Vagina (tissue), 2 donors: ENCODE measurements around the gene CMSS1. TPM values are rescaled to one million over a fixed set of nuclear protein-coding genes. Genes with fewer than 3 reads are reported as not detected.

Experiments
- DNase-seq, 2 donors: peaks; one replicate each; pipeline ENCODE4 v3.0.0-alpha.2; 2017; ENCODE audit errors: extremely low spot score in 2 of 2
- H3K27ac ChIP-seq: fragments of 200-600 bp; sonication (generic); one replicate; pipeline ENCODE4 v1.5.1; 2019
- H3K27me3 ChIP-seq: fragments of 200-600 bp; sonication (generic); one replicate; pipeline ENCODE4 v1.5.1; 2019
- H3K36me3 ChIP-seq, 2 donors: fragments of 200-600 bp; sonication (generic); one replicate each; pipeline ENCODE4 v1.5.1; 2017 to 2019
- H3K4me1 ChIP-seq: fragments of 200-600 bp; sonication (generic); one replicate; pipeline ENCODE4 v1.5.1; 2019
- H3K4me3 ChIP-seq, 2 donors: fragments of 200-600 bp; sonication (generic); 1 replicate in 1 of 2; 2 replicates in 1 of 2; pipeline ENCODE4 v1.5.1; 2016 to 2019
- H3K9me3 ChIP-seq: fragments of 200-600 bp; sonication (generic); one replicate; pipeline ENCODE4 v1.5.1; 2019
- CTCF ChIP-seq, 3 experiments: fragments of 450-650 bp in 2 of 3; fragments of 200-600 bp in 1 of 3; sonication (generic) in 1 of 3; IDR thresholded peaks; one replicate each; pipeline ENCODE4 v1.5.1; 2017 to 2019; ENCODE audit warnings: antibody characterized with exemption in 3 of 3, mild to moderate bottlenecking in 2 of 3, moderate library complexity in 2 of 3
- POLR2A ChIP-seq, 2 donors: fragments of 450-650 bp; IDR thresholded peaks; one replicate each; pipeline ENCODE4 v1.6.1; 2017; ENCODE audit warnings: antibody characterized with exemption in 2 of 2, mild to moderate bottlenecking in 2 of 2, moderate library complexity in 2 of 2
- POLR2AphosphoS5 ChIP-seq, 2 donors: sonication (generic); formaldehyde crosslinking; IDR thresholded peaks; one replicate each; pipeline ENCODE4 v1.9.0; 2017; ENCODE audit warnings: antibody characterized with exemption in 2 of 2, mild to moderate bottlenecking in 2 of 2, low read depth in 1 of 2; ENCODE audit not compliant: insufficient read depth in 1 of 2
- intact Hi-C: fragments of 100-400 bp; cut with DNase I; formaldehyde crosslinking; loops from one replicate; pipeline ENCODE4 v1.15.1; 2023
- total RNA-seq: library from RNA; depleted of rRNA; stranded (reverse); fragments of >200 nt; gene quantifications from one replicate; pipeline ENCODE4 v1.2.3, GENCODE V29; 2016

The CMSS1 gene
- total RNA-seq, 1 donor from 2014 or later: 21.4 TPM

GRCh38 chr3:99909714-99910495, 92.2 kb downstream of the CMSS1 start:
- Histone ChIP-seq H3K27ac (no peak overlapping the region), H3K4me3 (no peak overlapping the region)
- TF ChIP-seq POLR2A (IDR thresholded peaks at IDR 0.05) (no peak), CTCF (IDR thresholded peaks at IDR 0.05) (no peak)

GRCh38 chr3:99910752-99911290, 93.2 kb downstream of the CMSS1 start:
- H3K27ac ChIP-seq: no peak overlapping the region
- no peaks in the 10 kb centered on the region for H3K9me3 ChIP-seq

More at GRCh38 chr3:99909714-99910495, 92.2 kb downstream of the CMSS1 start:
- H3K27me3 ChIP-seq: no peaks in the 10 kb centered on the region
- no peaks in the 10 kb centered on the region for H3K36me3 ChIP-seq
- H3K9me3 ChIP-seq: no peaks in the 10 kb centered on the region
- intact Hi-C loops: no loop called here
- DNase-seq: no peak
- no peaks in the 10 kb centered on the region for H3K4me1 ChIP-seq

GRCh38 chr3:99911433-99911832, 93.8 kb downstream of the CMSS1 start:
- DNase-seq: no peak
- H3K4me1 ChIP-seq: no peaks in the 10 kb centered on the region
- intact Hi-C loops: no loop called here
- TF ChIP-seq CTCF (IDR thresholded peaks at IDR 0.05) (no peak), POLR2AphosphoS5 (IDR thresholded peaks at IDR 0.05; ENCODE audit: insufficient read depth in 1 of 2, low read depth in 1 of 2) (no peak), POLR2A (IDR thresholded peaks at IDR 0.05) (no peak)
- H3K27ac ChIP-seq: no peak overlapping the region
- no peaks in the 10 kb centered on the region for H3K27me3 ChIP-seq
- H3K36me3 ChIP-seq: no peaks in the 10 kb centered on the region
- no peaks in the 10 kb centered on the region for H3K9me3 ChIP-seq
- no peak overlapping the region for H3K4me3 ChIP-seq

More at GRCh38 chr3:99910752-99911290, 93.2 kb downstream of the CMSS1 start:
- intact Hi-C loops: no loop called here
- no peaks in the 10 kb centered on the region for H3K27me3 ChIP-seq
- no peak for DNase-seq
- no peaks in the 10 kb centered on the region for H3K36me3 ChIP-seq
- H3K4me3 ChIP-seq: no peak overlapping the region
- TF ChIP-seq POLR2AphosphoS5 (IDR thresholded peaks at IDR 0.05; ENCODE audit: insufficient read depth in 1 of 2, low read depth in 1 of 2): no peak
- TF ChIP-seq POLR2A (IDR thresholded peaks at IDR 0.05): no peak
- no peak for TF ChIP-seq CTCF (IDR thresholded peaks at IDR 0.05)
- no peaks in the 10 kb centered on the region for H3K4me1 ChIP-seq

- Histone ChIP-seq H3K27me3 (no peaks in the 10 kb centered on the region), H3K36me3 (no peaks in the 10 kb centered on the region), H3K27ac (no peak overlapping the region), H3K9me3 (no peaks in the 10 kb centered on the region), H3K4me1 (peaks cover 14% of the 10 kb centered on the region), H3K4me3 (no peak overlapping the region)
- intact Hi-C loops: no loop called here
- no peak for TF ChIP-seq POLR2AphosphoS5 (IDR thresholded peaks at IDR 0.05; ENCODE audit: insufficient read depth in 1 of 2, low read depth in 1 of 2)
- no peak for TF ChIP-seq POLR2A (IDR thresholded peaks at IDR 0.05)
- no peak for TF ChIP-seq CTCF (IDR thresholded peaks at IDR 0.05)
- DNase-seq: no peak
Observed at GRCh38 chr3:99915906-99916432, 98.3 kb downstream of the CMSS1 start.

- Histone ChIP-seq H3K27ac (no peak overlapping the region), H3K36me3 (no peaks in the 10 kb centered on the region), H3K27me3 (no peaks in the 10 kb centered on the region), H3K9me3 (no peaks in the 10 kb centered on the region), H3K4me3 (no peak overlapping the region), H3K4me1 (peaks cover 18% of the 10 kb centered on the region)
- no peak for TF ChIP-seq CTCF (IDR thresholded peaks at IDR 0.05)
- TF ChIP-seq POLR2AphosphoS5 (IDR thresholded peaks at IDR 0.05; ENCODE audit: insufficient read depth in 1 of 2, low read depth in 1 of 2): no peak
- intact Hi-C loops: no loop called here
- no peak for DNase-seq
Observed at GRCh38 chr3:99918715-99919114, 101.1 kb downstream of the CMSS1 start.
